Testis (tissue), 3 donors: ENCODE measurements around the gene MAPK8IP1. TPM values are rescaled to one million over a fixed set of nuclear protein-coding genes. Genes with fewer than 3 reads are reported as not detected.

Experiments used
- DNase-seq: peaks from one replicate; pipeline ENCODE4 v3.0.0-alpha.2; 2019
- H3K27ac ChIP-seq, 2 donors: fragments of 200-600 bp; sonication (generic); one replicate each; pipeline ENCODE4 v1.5.1; 2019
- H3K27me3 ChIP-seq: fragments of 200-600 bp; sonication (generic); one replicate; pipeline ENCODE4 v1.5.1; 2019
- H3K36me3 ChIP-seq: fragments of 200-600 bp; sonication (generic); one replicate; pipeline ENCODE4 v1.5.1; 2017; ENCODE audit warnings: low read depth; ENCODE audit errors: missing control alignments
- H3K4me1 ChIP-seq: fragments of 200-600 bp; sonication (generic); one replicate; pipeline ENCODE4 v1.5.1; 2019
- H3K4me3 ChIP-seq, 2 donors: fragments of 200-600 bp; sonication (generic); one replicate each; pipeline ENCODE4 v1.5.1; 2017 to 2019
- H3K9me3 ChIP-seq: fragments of 200-600 bp; sonication (generic); one replicate; pipeline ENCODE4 v1.5.1; 2017
- CTCF ChIP-seq, 3 experiments: fragments of 450-650 bp in 2 of 3; fragments of 200-600 bp in 1 of 3; sonication (generic) in 1 of 3; IDR thresholded peaks; one replicate each; pipeline ENCODE4 v1.5.1; 2016 to 2019; ENCODE audit warnings: antibody characterized with exemption in 3 of 3, mild to moderate bottlenecking in 2 of 3, moderate library complexity in 1 of 3
- POLR2A ChIP-seq: fragments of 450-650 bp; IDR thresholded peaks from one replicate; pipeline ENCODE4 v1.6.1; 2017; ENCODE audit warnings: antibody characterized with exemption, mild to moderate bottlenecking, moderate library complexity
- WGBS, 2 donors: methylation state at CpG; one replicate each; pipeline ENCODE4 v1.1.5; 2018; 5-methylcytosine and 5-hydroxymethylcytosine counted together
- intact Hi-C: fragments of 100-400 bp; cut with DNase I; formaldehyde crosslinking; loops from one replicate; pipeline ENCODE4 v1.15.1; 2023; ENCODE audit warnings: low total_unique reads
- polyA plus RNA-seq: library from polyadenylated mRNA; stranded (reverse); fragments of 350-450 nt; fragmentation: Illumina TruSeq; extraction: RNeasy Lipid Tissue Mini Kit (QIAGEN cat#74804); gene quantifications from one replicate; pipeline ENCODE4 v1.2.3, GENCODE V29; 2014; ENCODE audit warnings: low read depth, low replicate concordance; ENCODE audit not compliant: insufficient read depth
- total RNA-seq, 2 donors: library from RNA; depleted of rRNA; stranded (reverse); fragments of >200 nt; gene quantifications; one replicate each; pipeline ENCODE4 v1.2.3, GENCODE V29; 2016

Gene MAPK8IP1
- total and polyA plus RNA-seq, 3 donors from 2014 or later = 54.5 to 62.9 (median 57.5) TPM

GRCh38 chr11:45924036-45924915 lies 38.8 kb downstream of the MAPK8IP1 start:
- peaks cover 14% of the 10 kb centered on the region for H3K4me1 ChIP-seq
- H3K4me3 ChIP-seq = no peak overlapping the region
- TF ChIP-seq POLR2A (no peak), CTCF (IDR thresholded peaks at IDR 0.05) (no peak)
- no peak overlapping the region for H3K27ac ChIP-seq
- no peaks in the 10 kb centered on the region for H3K9me3 ChIP-seq
- whole genome bisulfite sequencing, 2 donors = 66 to 81% methylated on average over 16 to 22 of the region's 22 CpGs
- no peak for DNase-seq
- H3K27me3 ChIP-seq = no peaks in the 10 kb centered on the region
- H3K36me3 ChIP-seq = no peaks in the 10 kb centered on the region
- intact Hi-C loops = no loop called here

- H3K4me1 ChIP-seq = peaks cover 14% of the 10 kb centered on the region
- DNase-seq = no peak
- TF ChIP-seq POLR2A = no peak
- no peak for TF ChIP-seq CTCF (IDR thresholded peaks at IDR 0.05)
- intact Hi-C loops = no loop called here
- H3K36me3 ChIP-seq = no peaks in the 10 kb centered on the region
- H3K9me3 ChIP-seq = no peaks in the 10 kb centered on the region
- no peak overlapping the region for H3K27ac ChIP-seq
- WGBS, 2 donors = 83 to 89% methylated on average over 6 of the region's 6 CpGs
- H3K27me3 ChIP-seq = no peaks in the 10 kb centered on the region
- no peak overlapping the region for H3K4me3 ChIP-seq
Measured at GRCh38 chr11:45924927-45925326, 39.5 kb downstream of the MAPK8IP1 start.

- Histone ChIP-seq H3K36me3 (no peaks in the 10 kb centered on the region), H3K4me1 (peaks cover 14% of the 10 kb centered on the region), H3K4me3 (no peak overlapping the region), H3K9me3 (no peaks in the 10 kb centered on the region), H3K27me3 (no peaks in the 10 kb centered on the region), H3K27ac (no peak overlapping the region)
- TF ChIP-seq CTCF (IDR thresholded peaks at IDR 0.05) (no peak), POLR2A (no peak)
- WGBS, 2 donors = 86 to 92% methylated on average over 3 of the region's 3 CpGs
- intact Hi-C loops = no loop called here
- DNase-seq = no peak
Measured at GRCh38 chr11:45925550-45925949, 40.1 kb downstream of the MAPK8IP1 start.

GRCh38 chr11:45926001-45926401 lies 40.5 kb downstream of the MAPK8IP1 start:
- Histone ChIP-seq H3K27ac (no peak overlapping the region), H3K36me3 (no peaks in the 10 kb centered on the region), H3K4me1 (peaks cover 14% of the 10 kb centered on the region), H3K27me3 (no peaks in the 10 kb centered on the region), H3K4me3 (no peak overlapping the region), H3K9me3 (no peaks in the 10 kb centered on the region)
- DNase-seq = no peak
- TF ChIP-seq POLR2A (no peak), CTCF (IDR thresholded peaks at IDR 0.05) (no peak)
- intact Hi-C loops = no loop called here
- 83 to 89% methylated on average over 1 to 12 of the region's 12 CpGs for WGBS, 2 donors
